ENCODE measurements around the gene ANO10. TPM values are rescaled to one million over a fixed set of nuclear protein-coding genes. Genes with fewer than 3 reads are reported as not detected.

Gene ANO10
- total and polyA plus RNA-seq, 10 donors, result 2.6 to 21.7 (median 16.6) TPM

DNA sequence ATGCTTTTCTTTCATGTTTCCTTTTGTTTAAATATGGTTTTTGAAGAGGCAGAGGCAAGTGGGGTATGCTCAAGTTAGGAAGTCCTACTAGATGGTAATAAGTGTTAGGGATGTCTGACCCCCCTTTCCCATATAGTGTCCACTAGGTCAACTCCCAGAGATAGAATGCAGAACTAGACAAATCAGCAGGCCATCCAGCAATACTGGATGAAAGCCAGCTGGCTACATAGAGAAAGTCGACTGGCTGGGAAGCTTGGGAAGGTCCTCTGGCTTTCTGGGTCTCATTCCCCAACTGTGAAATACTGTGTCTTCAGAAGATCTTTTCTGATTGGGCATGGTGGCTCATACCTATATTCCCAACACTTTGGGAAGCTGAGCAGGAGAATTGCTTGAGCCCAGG lies 221.6 kb downstream of the ANO10 start:
- no peak overlapping the region for H3K4me3 ChIP-seq
- H3K9me3 ChIP-seq, result no peaks in the 10 kb centered on the region
- H3K4me1 ChIP-seq, result peaks cover 0 to 5% (median under 1%) of the 10 kb centered on the region in 6 donors
- no peaks in the 10 kb centered on the region for H3K36me3 ChIP-seq
- no peaks in the 10 kb centered on the region for H3K27me3 ChIP-seq (replicated peaks in 1 of 7)
- H3K27ac ChIP-seq, result no peak overlapping the region
- intact Hi-C loops (cut with DNase I; ENCODE audit: low total_unique reads), result no loop called here
- 56 to 75% (median 67%) methylated on average over 1 of the region's 1 CpG for WGBS, 5 donors
- no peak for DNase-seq
- no peak for TF ChIP-seq POLR2A (IDR thresholded peaks at IDR 0.05)
- TF ChIP-seq, protein P1, sequence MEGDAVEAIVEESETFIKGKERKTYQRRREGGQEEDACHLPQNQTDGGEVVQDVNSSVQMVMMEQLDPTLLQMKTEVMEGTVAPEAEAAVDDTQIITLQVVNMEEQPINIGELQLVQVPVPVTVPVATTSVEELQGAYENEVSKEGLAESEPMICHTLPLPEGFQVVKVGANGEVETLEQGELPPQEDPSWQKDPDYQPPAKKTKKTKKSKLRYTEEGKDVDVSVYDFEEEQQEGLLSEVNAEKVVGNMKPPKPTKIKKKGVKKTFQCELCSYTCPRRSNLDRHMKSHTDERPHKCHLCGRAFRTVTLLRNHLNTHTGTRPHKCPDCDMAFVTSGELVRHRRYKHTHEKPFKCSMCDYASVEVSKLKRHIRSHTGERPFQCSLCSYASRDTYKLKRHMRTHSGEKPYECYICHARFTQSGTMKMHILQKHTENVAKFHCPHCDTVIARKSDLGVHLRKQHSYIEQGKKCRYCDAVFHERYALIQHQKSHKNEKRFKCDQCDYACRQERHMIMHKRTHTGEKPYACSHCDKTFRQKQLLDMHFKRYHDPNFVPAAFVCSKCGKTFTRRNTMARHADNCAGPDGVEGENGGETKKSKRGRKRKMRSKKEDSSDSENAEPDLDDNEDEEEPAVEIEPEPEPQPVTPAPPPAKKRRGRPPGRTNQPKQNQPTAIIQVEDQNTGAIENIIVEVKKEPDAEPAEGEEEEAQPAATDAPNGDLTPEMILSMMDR (IDR thresholded peaks at IDR 0.05 in 8 of 11, conservative IDR thresholded peaks at IDR 0.05 in 3 of 11), result no peak
- TF ChIP-seq POLR2AphosphoS5 (IDR thresholded peaks at IDR 0.05), result no peak

GRCh38 chr3:43399034-43399433 lies 222.8 kb downstream of the ANO10 start:
- Histone ChIP-seq H3K4me1 (peaks cover 0 to 13% (median 7%) of the 10 kb centered on the region in 6 donors), H3K9me3 (no peaks in the 10 kb centered on the region), H3K36me3 (no peaks in the 10 kb centered on the region), H3K27me3 (replicated peaks in 1 of 7) (no peaks in the 10 kb centered on the region), H3K27ac (no peak overlapping the region), H3K4me3 (no peak overlapping the region)
- WGBS, 5 donors, result 78 to 85% (median 81%) methylated on average over 6 of the region's 6 CpGs
- no peak for DNase-seq
- TF ChIP-seq, protein P1 (IDR thresholded peaks at IDR 0.05 in 8 of 11, conservative IDR thresholded peaks at IDR 0.05 in 3 of 11), result no peak
- no peak for TF ChIP-seq POLR2A (IDR thresholded peaks at IDR 0.05)
- no peak for TF ChIP-seq POLR2AphosphoS5 (IDR thresholded peaks at IDR 0.05)
- intact Hi-C loops (cut with DNase I; ENCODE audit: low total_unique reads), result loop anchor here (10.0 kb wide), 1 partner anchor 106 kb away; no protein-coding TSS in a partner anchor

GRCh38 chr3:43394041-43394554 lies 227.7 kb downstream of the ANO10 start:
- H3K36me3 ChIP-seq, result no peaks in the 10 kb centered on the region
- peaks cover 4 to 51% (median 31%) of the 10 kb centered on the region in 6 donors for H3K4me1 ChIP-seq
- peak overlapping the region in 7 of 8 donors; percentile 61 to 93 (median 73) for H3K27ac ChIP-seq
- H3K4me3 ChIP-seq, result no peak overlapping the region
- TF ChIP-seq, protein P1 (IDR thresholded peaks at IDR 0.05 in 8 of 11, conservative IDR thresholded peaks at IDR 0.05 in 3 of 11), result no peak
- TF ChIP-seq POLR2AphosphoS5 (IDR thresholded peaks at IDR 0.05), result peak in 2 of 3 donors; percentile 57 to 85
- no peaks in the 10 kb centered on the region for H3K9me3 ChIP-seq
- intact Hi-C loops (cut with DNase I; ENCODE audit: low total_unique reads), result loop anchor here (10.0 kb wide), 1 partner anchor 111 kb away; no protein-coding TSS in a partner anchor
- peak; percentile 85 for DNase-seq
- WGBS, 5 donors, result 4 to 20% (median 7%) methylated on average over 2 of the region's 2 CpGs
- no peaks in the 10 kb centered on the region for H3K27me3 ChIP-seq (replicated peaks in 1 of 7)

DNA sequence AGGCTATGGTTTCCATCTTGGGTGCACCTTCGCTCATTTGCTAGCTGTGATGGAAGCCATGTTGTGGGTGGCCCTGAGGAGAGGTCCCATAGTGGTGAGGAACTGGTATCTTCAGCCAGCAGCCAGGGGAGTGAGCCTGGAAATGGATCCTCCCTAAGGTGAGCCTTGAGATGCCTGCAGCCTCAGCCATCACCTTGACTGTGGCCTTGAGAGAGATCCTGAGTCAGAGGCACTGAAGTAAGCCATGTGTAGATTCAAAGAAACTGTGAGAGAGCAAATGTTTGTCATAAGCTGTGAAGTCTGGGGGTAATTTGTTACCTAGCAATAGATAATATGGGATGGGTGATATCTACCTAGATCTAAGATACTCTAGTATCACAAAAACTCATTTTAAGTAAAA lies 230.2 kb downstream of the ANO10 start:
- TF ChIP-seq, protein P1 (IDR thresholded peaks at IDR 0.05 in 8 of 11, conservative IDR thresholded peaks at IDR 0.05 in 3 of 11), result no peak
- TF ChIP-seq POLR2AphosphoS5 (IDR thresholded peaks at IDR 0.05) (no peak), POLR2A (IDR thresholded peaks at IDR 0.05) (no peak)
- WGBS, 5 donors, result 43 to 97% (median 89%) methylated on average over 1 of the region's 1 CpG
- Histone ChIP-seq H3K27ac (peak overlapping the region in 5 of 8 donors; percentile 17 to 95 (median 93)), H3K4me1 (peaks cover 10 to 69% (median 45%) of the 10 kb centered on the region in 6 donors), H3K9me3 (no peaks in the 10 kb centered on the region), H3K27me3 (replicated peaks in 1 of 7) (no peaks in the 10 kb centered on the region), H3K36me3 (no peaks in the 10 kb centered on the region), H3K4me3 (no peak overlapping the region)
- no peak for DNase-seq
- intact Hi-C loops (cut with DNase I; ENCODE audit: low total_unique reads), result loop anchor here (10.0 kb wide), 1 partner anchor 113 kb away; no protein-coding TSS in a partner anchor

All from spleen (tissue), 11 donors.